OCI-LY7 (cell line): ENCODE measurements around the gene SYNM. TPM values are rescaled to one million over a fixed set of nuclear protein-coding genes. Genes with fewer than 3 reads are reported as not detected.

ENCODE experiments used
- BruUV-seq: library from RNA; stranded (reverse); fragments of 400-500 nt; replicated peaks from 2 replicates; lab custom pipeline; 2021; lab: Mats Ljungman, UMichigan
- CTCF ChIA-PET: fragments of 300-600 bp; sonication (Branson Sonifier 250); formaldehyde crosslinking; loops from one replicate; lab custom pipeline; 2022; ENCODE audit warnings: antibody characterized with exemption; ENCODE audit not compliant: unreplicated experiment; lab: Charles Lee
- POLR2A ChIA-PET: fragments of 300-600 bp; sonication (Branson Sonifier 250); formaldehyde crosslinking; loops from one replicate; lab custom pipeline; 2022; ENCODE audit warnings: antibody characterized with exemption; lab: Charles Lee
- DNase-seq: peaks from one replicate; pipeline ENCODE4 v3.0.0-alpha.2; 2015; ENCODE audit warnings: low spot score
- H2AFZ ChIP-seq: fragments of 200-600 bp; sonication (generic), shearing (Covaris generic); 2 replicates; pipeline ENCODE4 v1.6.1; 2014; ENCODE audit warnings: mild to moderate bottlenecking, antibody characterized with exemption, low read length, moderate library complexity
- H3K27ac ChIP-seq: fragments of 200-600 bp; sonication (generic); 2 replicates; pipeline ENCODE4 v1.5.1; 2014; ENCODE audit warnings: mixed run types, low read depth, mild to moderate bottlenecking, moderate library complexity, low read length, inconsistent platforms; ENCODE audit not compliant: poor library complexity, severe bottlenecking
- H3K36me3 ChIP-seq: fragments of 200-600 bp; sonication (generic); 2 replicates; pipeline ENCODE4 v1.6.1; 2014; ENCODE audit warnings: mild to moderate bottlenecking, antibody characterized with exemption, low read length, moderate library complexity, mixed read lengths; ENCODE audit not compliant: insufficient read depth
- H3K4me1 ChIP-seq: fragments of 200-600 bp; sonication (generic); 2 replicates; pipeline ENCODE4 v1.5.1; 2014; ENCODE audit warnings: mild to moderate bottlenecking, low read length; ENCODE audit not compliant: insufficient read depth, poor library complexity, severe bottlenecking
- H3K4me2 ChIP-seq: fragments of 200-600 bp; sonication (generic); 2 replicates; pipeline ENCODE4 v1.6.1; 2014; ENCODE audit warnings: mild to moderate bottlenecking, low read length
- H3K4me3 ChIP-seq: fragments of 200-600 bp; sonication (generic); 2 replicates; pipeline ENCODE4 v1.5.1; 2014; ENCODE audit warnings: mild to moderate bottlenecking, low read depth, low read length; ENCODE audit not compliant: poor library complexity, severe bottlenecking
- H3K79me2 ChIP-seq: fragments of 200-600 bp; sonication (generic); 2 replicates; pipeline ENCODE4 v1.6.1; 2016; ENCODE audit warnings: low read depth, mild to moderate bottlenecking, low read length, moderate library complexity, mixed read lengths; ENCODE audit not compliant: insufficient read depth
- H3K9me2 ChIP-seq: fragments of 200-600 bp; sonication (generic); 2 replicates; pipeline ENCODE4 v1.6.1; 2016; ENCODE audit warnings: mild to moderate bottlenecking, low read length, mixed read lengths; ENCODE audit not compliant: insufficient read depth
- H3K9me3 ChIP-seq: fragments of 200-600 bp; sonication (generic); 2 replicates; pipeline ENCODE4 v1.6.1; 2014; ENCODE audit warnings: mild to moderate bottlenecking, mixed run types, low read length, mixed read lengths
- H4K20me1 ChIP-seq: fragments of 200-600 bp; sonication (generic); 2 replicates; pipeline ENCODE4 v1.6.1; 2014; ENCODE audit warnings: mild to moderate bottlenecking, antibody characterized with exemption, low read length, moderate library complexity, mixed read lengths; ENCODE audit not compliant: insufficient read depth
- CTCF ChIP-seq: fragments of 200-600 bp; sonication (generic); conservative IDR thresholded peaks from 2 replicates; pipeline ENCODE4 v1.5.1; 2014; ENCODE audit warnings: mild to moderate bottlenecking, antibody characterized with exemption, low read length, moderate library complexity, mixed read lengths
- EZH2phosphoT487 ChIP-seq: fragments of 200-600 bp; sonication (generic); IDR thresholded peaks from 2 replicates; pipeline ENCODE4 v1.6.1; 2018; ENCODE audit warnings: low read depth, borderline replicate concordance, mild to moderate bottlenecking, mixed run types, antibody characterized with exemption, low read length, moderate library complexity, mixed read lengths
- intact Hi-C: fragments of 100-400 bp; cut with micrococcal nuclease; formaldehyde crosslinking; loops from one replicate; pipeline ENCODE4 v1.10.0; 2022; ENCODE audit not compliant: unreplicated experiment
- total RNA-seq, 2 experiments: library from RNA; depleted of rRNA in 1 of 2; stranded (reverse); fragments of >200 nt in 1 of 2; shearing (Covaris generic) in 1 of 2; gene quantifications; 2 replicates each; pipeline ENCODE4 v1.2.3, GENCODE V29; 2014 to 2022

Gene SYNM
- total RNA-seq, 2 experiments from 2014 or later: 0.08 to 0.41 TPM

- no peaks in the 10 kb centered on the region for H3K9me3 ChIP-seq
- ChIA-PET CTCF (no interaction called here), POLR2A (no interaction called here)
- H3K27ac ChIP-seq: no peak overlapping the region
- H3K79me2 ChIP-seq: no peaks in the 10 kb centered on the region
- TF ChIP-seq CTCF: no peak
- TF ChIP-seq EZH2phosphoT487: no peak
- BruUV-seq: no TSS peak
- no peaks in the 10 kb centered on the region for H4K20me1 ChIP-seq
- no peak overlapping the region for H3K4me3 ChIP-seq
- DNase-seq: no peak
- H3K4me2 ChIP-seq: no peak overlapping the region
- no peaks in the 10 kb centered on the region for H3K9me2 ChIP-seq
- intact Hi-C loops: no loop called here
- H3K36me3 ChIP-seq: no peaks in the 10 kb centered on the region
- peaks cover 13% of the 10 kb centered on the region for H3K4me1 ChIP-seq
- no peak overlapping the region for H2AFZ ChIP-seq
These were observed 60.3 kb downstream of the SYNM start for GRCh38 chr15:99165020-99165790.

GRCh38 chr15:99165956-99166689 lies 61.2 kb downstream of the SYNM start:
- intact Hi-C loops: no loop called here
- ChIA-PET CTCF (no interaction called here), POLR2A (no interaction called here)
- no peaks in the 10 kb centered on the region for H3K36me3 ChIP-seq
- no peak overlapping the region for H3K4me3 ChIP-seq
- H2AFZ ChIP-seq: no peak overlapping the region
- no peaks in the 10 kb centered on the region for H3K9me2 ChIP-seq
- no peak for TF ChIP-seq EZH2phosphoT487
- TF ChIP-seq CTCF: no peak
- H3K27ac ChIP-seq: no peak overlapping the region
- BruUV-seq: no TSS peak
- H3K4me2 ChIP-seq: no peak overlapping the region
- no peak for DNase-seq
- no peaks in the 10 kb centered on the region for H3K9me3 ChIP-seq
- no peaks in the 10 kb centered on the region for H3K79me2 ChIP-seq
- H4K20me1 ChIP-seq: no peaks in the 10 kb centered on the region
- H3K4me1 ChIP-seq: peaks cover 13% of the 10 kb centered on the region
